H1 (cell line): ENCODE data around the gene DDI1.

ENCODE experiments used
- CTCF ChIP-seq, 3 experiments: IDR thresholded peaks; 1 replicate in 2 of 3; 2 replicates in 1 of 3; pipeline versions ENCODE4 v1.5.1 to v1.6.1; 2011; ENCODE audit warnings: low read length in 3 of 3, mild to moderate bottlenecking in 3 of 3, inconsistent platforms in 2 of 3, low read depth in 1 of 3, moderate library complexity in 1 of 3; ENCODE audit not compliant: insufficient read depth in 1 of 3; ENCODE audit errors: control extremely low read depth in 1 of 3
- POLR2AphosphoS5 ChIP-seq: IDR thresholded peaks from 2 replicates; pipeline ENCODE4 v1.6.1; 2011; ENCODE audit warnings: low read depth, low read length
- SRF ChIP-seq: IDR thresholded peaks from 2 replicates; pipeline ENCODE4 v1.6.1; 2011; ENCODE audit warnings: mild to moderate bottlenecking, low read depth, low read length, moderate library complexity

- TF ChIP-seq CTCF (IDR thresholded peaks at IDR 0.05; ENCODE audit: control extremely low read depth in 1 of 3, insufficient read depth in 1 of 3, low read depth in 1 of 3, low read length in 3 of 3), result no peak
- TF ChIP-seq POLR2AphosphoS5, result no peak
- TF ChIP-seq SRF, result no peak
Measured at GRCh38 chr11:104036588-104036987, at the start of gene DDI1.
